Right lobe of liver (tissue), 6 donors: ENCODE data around the gene OPRL1. TPM values are rescaled to one million over a fixed set of nuclear protein-coding genes. Genes with fewer than 3 reads are reported as not detected.

ENCODE experiments used
- ATAC-seq, 4 donors: fragments of 200-7000 bp; cut with Tn5 transposase; one replicate each; pipeline ENCODE4 v1.9.1; 2020; ENCODE audit warnings: mild to moderate bottlenecking in 4 of 4, moderate library complexity in 4 of 4
- DNase-seq, 3 donors: peaks; one replicate each; pipeline ENCODE4 v3.0.0-alpha.2; 2020
- H3K27ac ChIP-seq, 3 donors: fragments of 200-600 bp; one replicate each; pipeline ENCODE4 v1.8.0; 2022
- H3K27me3 ChIP-seq, 2 donors: fragments of 200-600 bp; one replicate each; pipeline ENCODE4 v1.8.0; 2022
- H3K36me3 ChIP-seq, 4 donors: fragments of 200-600 bp; sonication (generic) in 1 of 4; one replicate each; pipeline versions ENCODE4 v1.5.1 to v1.8.0; 2017 to 2022; ENCODE audit warnings: control low read depth in 1 of 4
- H3K4me1 ChIP-seq, 4 donors: fragments of 200-600 bp; sonication (generic) in 1 of 4; one replicate each; pipeline versions ENCODE4 v1.5.1 to v1.8.0; 2017 to 2022; ENCODE audit warnings: control low read depth in 1 of 4
- H3K4me3 ChIP-seq, 3 donors: fragments of 200-600 bp; one replicate each; pipeline ENCODE4 v1.8.0; 2022
- H3K9me3 ChIP-seq, 4 donors: fragments of 200-600 bp; sonication (generic) in 1 of 4; one replicate each; pipeline versions ENCODE4 v1.5.1 to v1.8.0; 2017 to 2022; ENCODE audit warnings: control low read depth in 1 of 4
- CTCF ChIP-seq, 4 donors: fragments of 200-600 bp in 3 of 4; fragments of 450-650 bp in 1 of 4; IDR thresholded peaks; one replicate each; pipeline versions ENCODE4 v1.5.1 to v1.8.0; 2016 to 2022; ENCODE audit warnings: antibody characterized with exemption in 4 of 4, mild to moderate bottlenecking in 2 of 4
- POLR2A ChIP-seq: fragments of 450-650 bp; IDR thresholded peaks from one replicate; pipeline ENCODE4 v1.6.1; 2017; ENCODE audit warnings: antibody characterized with exemption, mild to moderate bottlenecking
- WGBS: methylation state at CpG from one replicate; pipeline ENCODE4 v1.1.6; 2018; ENCODE audit warnings: low coverage, low lambda C conversion rate; ENCODE audit not compliant: insufficient coverage; ENCODE audit errors: missing lambda C conversion rate; 5-methylcytosine and 5-hydroxymethylcytosine counted together
- intact Hi-C, 2 donors: fragments of 100-400 bp; cut with DNase I; formaldehyde crosslinking; loops; one replicate each; pipeline versions ENCODE4 v1.11.2 to v1.14.1; 2022
- total RNA-seq, 6 experiments: library from RNA; depleted of rRNA in 2 of 6; stranded (reverse); fragments of >200 nt in 2 of 6; fragmentation: NEBNext Ultra II Directional in 3 of 6; extraction: Animal tissue kit (Norgen Biotek cat#: 25700) in 3 of 6; gene quantifications; one replicate each; pipeline versions ENCODE4 v1.1.0 to v1.2.4, GENCODE V29; 2016 to 2023
- donor health status: DM: no; HTN: yes; CAD: no.
- donor health status: DM: no; HTN: no; CAD: no.
- donor health status: DM: no; HTN: no; CAD: no.
- donor health status: DM: no; HTN: yes; CAD: no.
- donor health status: DM: no; HTN: yes; CAD: no.

Gene OPRL1
- total RNA-seq, 6 experiments from 2014 or later = 0.13 to 0.32 (median 0.25) TPM; not detected in 1

DNA sequence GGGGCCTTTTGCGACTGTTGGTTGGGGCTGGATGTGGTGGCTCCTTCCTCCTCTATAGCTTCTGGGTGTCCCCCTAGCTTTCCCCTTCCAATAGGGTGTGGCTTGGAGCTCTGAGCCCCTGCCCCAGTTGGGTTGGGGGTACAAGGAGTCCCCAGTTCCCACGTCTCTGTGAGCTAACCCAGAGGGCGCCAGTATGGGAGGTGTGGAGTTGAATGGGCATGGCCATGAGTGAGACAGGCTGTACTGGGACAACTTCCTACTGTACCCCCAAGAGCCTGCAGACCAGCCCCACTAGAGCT lies 42.7 kb upstream of the OPRL1 start:
- H3K36me3 ChIP-seq = peaks cover 0 to 12% (median 2%) of the 10 kb centered on the region in 4 donors
- no peak overlapping the region for H3K4me3 ChIP-seq
- no peak for ATAC-seq
- DNase-seq = no peak
- intact Hi-C loops = no loop called here
- peaks cover 0 to 9% of the 10 kb centered on the region in 2 donors for H3K27me3 ChIP-seq
- WGBS = 88% methylated on average over 2 of the region's 3 CpGs
- TF ChIP-seq POLR2A (no peak), CTCF (IDR thresholded peaks at IDR 0.05) (no peak)
- no peaks in the 10 kb centered on the region for H3K9me3 ChIP-seq
- H3K27ac ChIP-seq = no peak overlapping the region
- H3K4me1 ChIP-seq = peaks cover 0 to 7% (median 0%) of the 10 kb centered on the region in 4 donors

DNA sequence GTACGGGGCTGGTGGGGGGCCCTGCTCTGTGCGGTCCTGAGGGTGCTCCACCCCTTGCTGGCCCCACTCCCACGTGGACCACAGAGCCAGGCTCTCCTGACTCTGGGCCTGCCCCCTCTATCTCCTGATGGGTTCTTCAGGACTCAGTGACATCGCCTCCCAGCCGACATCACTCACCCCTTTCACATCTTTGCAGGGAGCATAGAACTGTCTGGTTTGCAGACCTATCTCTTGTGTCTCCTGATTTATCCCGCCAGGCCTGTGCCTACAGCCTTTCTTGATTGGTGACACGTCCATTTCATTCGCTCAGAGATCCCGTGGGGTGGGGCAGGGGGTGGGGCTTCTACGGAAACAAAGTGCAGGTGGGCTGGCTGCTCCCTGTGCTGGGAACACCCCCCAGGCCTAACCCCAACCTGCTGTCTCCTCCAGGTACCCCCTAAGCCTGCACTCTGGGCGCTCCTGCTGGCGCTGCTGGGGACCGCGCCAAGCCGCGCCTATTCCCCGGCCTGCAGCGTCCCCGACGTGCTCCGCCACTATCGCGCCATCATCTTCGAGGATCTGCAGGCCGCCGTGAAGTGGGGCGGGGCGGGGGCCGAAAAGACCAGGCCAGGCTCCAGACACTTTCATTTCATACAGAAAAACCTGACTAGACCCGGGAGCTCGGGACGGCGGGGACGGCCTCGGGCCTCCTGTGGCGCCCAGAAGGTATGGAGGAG lies 42.2 kb upstream of the OPRL1 start:
- intact Hi-C loops = no loop called here
- H3K4me1 ChIP-seq = peaks cover 0 to 7% (median 0%) of the 10 kb centered on the region in 4 donors

DNA sequence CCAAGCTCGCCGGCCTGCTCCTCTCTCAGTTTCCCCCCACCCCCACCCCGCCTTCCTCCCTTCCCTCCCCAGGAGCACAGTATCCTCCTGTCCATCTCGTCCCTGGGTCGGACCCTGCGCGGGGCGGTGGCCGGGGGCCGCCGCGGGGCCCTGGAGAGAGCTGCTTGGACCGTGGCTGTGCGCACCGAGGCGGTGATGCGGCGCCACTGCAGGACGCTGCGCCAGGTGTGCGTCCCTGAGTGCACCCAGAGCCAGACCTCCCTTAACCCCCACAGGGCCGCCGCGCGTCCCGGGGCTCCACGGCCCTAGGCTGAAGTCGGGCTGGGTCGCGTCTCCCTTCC lies 41.7 kb upstream of the OPRL1 start:
- TF ChIP-seq POLR2A (no peak), CTCF (IDR thresholded peaks at IDR 0.05) (no peak)
- peak; percentile 7 to 43 (median 20) for ATAC-seq
- intact Hi-C loops = no loop called here
- Histone ChIP-seq H3K9me3 (no peaks in the 10 kb centered on the region), H3K4me1 (peaks cover 0 to 7% (median 0%) of the 10 kb centered on the region in 4 donors), H3K4me3 (peak overlapping the region in 2 of 3 donors; percentile 57 to 62), H3K36me3 (peaks cover 0 to 1% (median 0%) of the 10 kb centered on the region in 4 donors), H3K27ac (peak overlapping the region in 2 of 3 donors; percentile 8 to 39), H3K27me3 (peaks cover 0 to 11% of the 10 kb centered on the region in 2 donors)
- DNase-seq = peak in 1 of 3 donors; percentile 53
- 0% methylated on average over 3 of the region's 30 CpGs for WGBS

More for the DNA sequence above, 42.2 kb upstream of the OPRL1 start:
- no peak for TF ChIP-seq CTCF (IDR thresholded peaks at IDR 0.05)
- no peak for TF ChIP-seq POLR2A
- DNase-seq (no peak), ATAC-seq (no peak)
- no peak overlapping the region for H3K4me3 ChIP-seq
- H3K27ac ChIP-seq = no peak overlapping the region
- WGBS = 15% methylated on average over 16 of the region's 36 CpGs
- no peaks in the 10 kb centered on the region for H3K9me3 ChIP-seq
- peaks cover 0 to 11% of the 10 kb centered on the region in 2 donors for H3K27me3 ChIP-seq
- H3K36me3 ChIP-seq = peaks cover 0 to 7% (median 0%) of the 10 kb centered on the region in 4 donors

DNA sequence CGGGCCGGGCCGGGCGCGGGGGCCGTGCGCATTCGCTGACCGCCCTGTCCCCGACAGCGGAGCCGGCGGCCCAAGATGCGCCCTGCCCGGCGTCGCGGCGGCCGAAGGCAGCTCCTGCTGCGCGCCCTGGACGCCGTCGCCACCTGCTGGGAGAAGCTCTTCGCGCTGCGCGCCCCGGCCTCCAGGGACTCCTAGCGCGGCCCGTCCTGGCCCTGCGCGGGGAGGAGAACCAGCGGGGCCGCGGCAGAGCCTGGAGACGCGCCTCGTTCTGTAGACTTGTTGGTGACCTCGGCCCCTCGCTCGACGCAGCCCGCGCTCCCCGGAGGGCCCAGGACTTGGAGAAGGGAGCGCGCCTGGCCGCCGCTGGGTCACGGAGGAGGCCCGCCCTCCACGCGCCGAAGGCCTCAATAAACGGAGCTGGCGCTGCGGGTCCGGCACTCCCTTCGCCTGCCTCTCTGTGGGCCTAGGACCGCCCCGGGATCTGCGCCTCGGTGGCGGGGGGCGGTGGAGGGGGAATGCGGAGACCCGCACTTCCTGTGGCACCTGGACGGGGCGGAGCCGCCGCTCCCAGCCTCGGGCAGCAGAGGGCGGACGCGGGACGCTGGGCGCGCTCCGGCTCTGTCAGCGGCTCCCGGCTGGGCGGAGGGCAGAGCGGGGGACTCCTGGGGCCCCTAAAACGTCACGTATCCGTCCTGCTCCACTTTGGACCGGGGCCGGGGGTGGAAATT lies 41.2 kb upstream of the OPRL1 start:
- Histone ChIP-seq H3K4me1 (peaks cover 0 to 7% (median 0%) of the 10 kb centered on the region in 4 donors), H3K9me3 (no peaks in the 10 kb centered on the region), H3K4me3 (peak overlapping the region; percentile 57 to 62 (median 61)), H3K27me3 (peaks cover 0 to 11% of the 10 kb centered on the region in 2 donors), H3K27ac (peak overlapping the region; percentile 8 to 39 (median 15)), H3K36me3 (no peaks in the 10 kb centered on the region)
- ATAC-seq (peak; percentile 87 to 91 (median 88)), DNase-seq (peak; percentile 82 to 88 (median 85))
- TF ChIP-seq POLR2A (no peak), CTCF (IDR thresholded peaks at IDR 0.05) (peak; percentile 58 to 66 (median 61))
- intact Hi-C loops = no loop called here
- 0% methylated on average over 12 of the region's 91 CpGs for WGBS
